ENCODE data around the gene PPP2R2D.

The PPP2R2D gene

GRCh38 chr10:132003282-132003924 lies 102.6 kb downstream of the PPP2R2D start:
- no peak for DNase-seq

GRCh38 chr10:132004052-132004451 lies 103.2 kb downstream of the PPP2R2D start:
- DNase-seq = no peak

- no peak for DNase-seq
These were observed 104.3 kb downstream of the PPP2R2D start for GRCh38 chr10:132005147-132005546.

- DNase-seq = no peak
These were observed 106.2 kb downstream of the PPP2R2D start for GRCh38 chr10:132006966-132007365.

- DNase-seq = no peak
These were observed 106.9 kb downstream of the PPP2R2D start for GRCh38 chr10:132007681-132008080.
